Lower leg skin (tissue), 3 donors: Measurements from ENCODE around the gene PDLIM4.

Source experiments
- POLR2A ChIP-seq, 2 donors: fragments of 450-650 bp; IDR thresholded peaks; one replicate each; pipeline ENCODE4 v1.6.1; 2016 to 2017; ENCODE audit warnings: antibody characterized with exemption in 2 of 2, mild to moderate bottlenecking in 1 of 2, moderate library complexity in 1 of 2
- TF ChIP-seq, protein P1 (sequence below), 3 donors: fragments of 450-650 bp; IDR thresholded peaks; one replicate each; pipeline ENCODE4 v1.5.1; 2016; ENCODE audit warnings: antibody characterized with exemption in 3 of 3, mild to moderate bottlenecking in 3 of 3, moderate library complexity in 2 of 3

DNA sequence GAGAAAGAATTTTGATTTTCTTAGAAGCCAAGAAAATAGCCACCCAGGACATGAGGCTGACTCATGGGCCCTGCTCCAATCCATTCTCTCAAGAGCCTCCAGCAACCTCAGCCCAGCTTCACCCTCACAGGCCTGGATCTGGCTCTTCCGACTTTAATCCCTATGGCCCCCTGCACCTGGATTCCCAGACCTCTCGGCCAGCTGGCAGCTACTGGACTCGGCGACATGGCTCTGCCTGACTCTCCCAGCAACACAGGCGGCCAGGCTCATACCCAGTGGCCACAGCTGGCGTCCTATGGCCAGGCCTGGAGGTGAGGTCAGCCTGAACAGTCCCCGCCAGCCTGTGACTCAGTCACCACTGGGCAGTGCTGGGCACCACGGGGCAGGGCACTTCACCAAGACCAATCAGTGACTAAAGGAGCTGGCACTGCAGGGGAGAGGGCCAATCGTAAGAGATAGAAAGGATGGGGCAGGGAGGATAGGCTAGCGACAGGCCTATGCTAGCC, 6.2 kb upstream of the PDLIM4 start:
- TF ChIP-seq, protein P1, sequence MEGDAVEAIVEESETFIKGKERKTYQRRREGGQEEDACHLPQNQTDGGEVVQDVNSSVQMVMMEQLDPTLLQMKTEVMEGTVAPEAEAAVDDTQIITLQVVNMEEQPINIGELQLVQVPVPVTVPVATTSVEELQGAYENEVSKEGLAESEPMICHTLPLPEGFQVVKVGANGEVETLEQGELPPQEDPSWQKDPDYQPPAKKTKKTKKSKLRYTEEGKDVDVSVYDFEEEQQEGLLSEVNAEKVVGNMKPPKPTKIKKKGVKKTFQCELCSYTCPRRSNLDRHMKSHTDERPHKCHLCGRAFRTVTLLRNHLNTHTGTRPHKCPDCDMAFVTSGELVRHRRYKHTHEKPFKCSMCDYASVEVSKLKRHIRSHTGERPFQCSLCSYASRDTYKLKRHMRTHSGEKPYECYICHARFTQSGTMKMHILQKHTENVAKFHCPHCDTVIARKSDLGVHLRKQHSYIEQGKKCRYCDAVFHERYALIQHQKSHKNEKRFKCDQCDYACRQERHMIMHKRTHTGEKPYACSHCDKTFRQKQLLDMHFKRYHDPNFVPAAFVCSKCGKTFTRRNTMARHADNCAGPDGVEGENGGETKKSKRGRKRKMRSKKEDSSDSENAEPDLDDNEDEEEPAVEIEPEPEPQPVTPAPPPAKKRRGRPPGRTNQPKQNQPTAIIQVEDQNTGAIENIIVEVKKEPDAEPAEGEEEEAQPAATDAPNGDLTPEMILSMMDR (IDR thresholded peaks at IDR 0.05) = no peak
- TF ChIP-seq POLR2A (IDR thresholded peaks at IDR 0.05) = no peak
